HCT116 (cell line): ENCODE results near the gene CLOCK.

Experiments
- CTCF ChIP-seq, 3 experiments: fragments of 200-600 bp in 1 of 3; sonication (generic) in 1 of 3; IDR thresholded peaks in 2 of 3; conservative IDR thresholded peaks in 1 of 3; 2 replicates each; pipeline ENCODE4 v1.5.1; 2012 to 2017; ENCODE audit warnings: low read depth in 2 of 3, low read length in 2 of 3, antibody characterized with exemption in 1 of 3, borderline replicate concordance in 1 of 3, control low read depth in 1 of 3, mild to moderate bottlenecking in 1 of 3, mixed read lengths in 1 of 3, mixed run types in 1 of 3, moderate library complexity in 1 of 3; ENCODE audit not compliant: insufficient read depth in 1 of 3
- EGR1 ChIP-seq: IDR thresholded peaks from 2 replicates; pipeline ENCODE4 v1.6.1; 2012; ENCODE audit warnings: low read depth
- EZH2phosphoT487 ChIP-seq: fragments of 200-600 bp; IDR thresholded peaks from 2 replicates; pipeline ENCODE4 v1.6.1; 2018; ENCODE audit warnings: antibody characterized with exemption, borderline replicate concordance
- JUND ChIP-seq: IDR thresholded peaks from 2 replicates; pipeline ENCODE4 v1.6.1; 2012
- POLR2A ChIP-seq: IDR thresholded peaks from 2 replicates; pipeline ENCODE4 v1.7.0; 2011; ENCODE audit warnings: borderline replicate concordance; ENCODE audit not compliant: insufficient read depth, insufficient read length; ENCODE audit errors: extremely low read depth
- POLR2AphosphoS5 ChIP-seq: IDR thresholded peaks from 2 replicates; pipeline ENCODE4 v1.6.1; 2011; ENCODE audit warnings: mild to moderate bottlenecking, low read depth, low read length, moderate library complexity
- RAD21 ChIP-seq: IDR thresholded peaks from 2 replicates; pipeline ENCODE4 v1.6.1; 2012; ENCODE audit warnings: low read depth, mild to moderate bottlenecking
- SP1 ChIP-seq: IDR thresholded peaks from 2 replicates; pipeline ENCODE4 v1.6.1; 2012; ENCODE audit warnings: low read depth
- ZNF274 ChIP-seq: fragments of 200-500 bp; sonication (Bioruptor generic); IDR thresholded peaks from 2 replicates; pipeline ENCODE4 v1.6.1; 2014; ENCODE audit warnings: mild to moderate bottlenecking, low read depth, low read length, inconsistent platforms
- TF ChIP-seq, protein P1 (sequence below): IDR thresholded peaks from 2 replicates; pipeline ENCODE4 v1.6.1; 2012
- TF ChIP-seq, protein P2 (sequence below): IDR thresholded peaks from 2 replicates; pipeline ENCODE4 v1.6.1; 2012; ENCODE audit warnings: low read depth

DNA sequence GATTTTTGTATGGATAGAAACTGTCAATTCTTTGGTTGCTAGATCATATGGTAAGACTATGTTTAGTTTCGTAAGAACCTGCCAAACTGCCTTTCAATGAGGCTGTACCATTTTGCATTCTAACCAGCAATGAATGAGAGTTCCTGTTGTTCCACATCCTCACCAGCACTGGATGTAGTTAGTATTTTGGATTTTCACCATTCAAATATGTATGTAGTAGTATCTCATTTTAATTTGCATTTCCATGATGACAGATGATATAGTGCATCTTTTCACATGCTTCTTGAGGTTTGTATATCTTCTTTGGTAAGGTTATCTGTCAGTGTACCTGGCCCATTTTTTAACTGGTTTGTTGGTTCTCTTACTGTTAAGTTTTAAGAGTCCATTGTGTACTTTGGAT is 34.6 kb downstream of the CLOCK start:
- TF ChIP-seq EZH2phosphoT487 (no peak), POLR2AphosphoS5 (no peak), POLR2A (no peak), CTCF (IDR thresholded peaks at IDR 0.05 in 2 of 3, conservative IDR thresholded peaks at IDR 0.05 in 1 of 3; ENCODE audit: borderline replicate concordance in 1 of 3, insufficient read depth in 1 of 3, low read depth in 2 of 3, low read length in 2 of 3) (no peak), EGR1 (no peak), JUND (no peak), SP1 (no peak), RAD21 (no peak), ZNF274 (no peak)
- TF ChIP-seq, protein P1, sequence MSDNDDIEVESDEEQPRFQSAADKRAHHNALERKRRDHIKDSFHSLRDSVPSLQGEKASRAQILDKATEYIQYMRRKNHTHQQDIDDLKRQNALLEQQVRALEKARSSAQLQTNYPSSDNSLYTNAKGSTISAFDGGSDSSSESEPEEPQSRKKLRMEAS = no peak
- TF ChIP-seq, protein P2, sequence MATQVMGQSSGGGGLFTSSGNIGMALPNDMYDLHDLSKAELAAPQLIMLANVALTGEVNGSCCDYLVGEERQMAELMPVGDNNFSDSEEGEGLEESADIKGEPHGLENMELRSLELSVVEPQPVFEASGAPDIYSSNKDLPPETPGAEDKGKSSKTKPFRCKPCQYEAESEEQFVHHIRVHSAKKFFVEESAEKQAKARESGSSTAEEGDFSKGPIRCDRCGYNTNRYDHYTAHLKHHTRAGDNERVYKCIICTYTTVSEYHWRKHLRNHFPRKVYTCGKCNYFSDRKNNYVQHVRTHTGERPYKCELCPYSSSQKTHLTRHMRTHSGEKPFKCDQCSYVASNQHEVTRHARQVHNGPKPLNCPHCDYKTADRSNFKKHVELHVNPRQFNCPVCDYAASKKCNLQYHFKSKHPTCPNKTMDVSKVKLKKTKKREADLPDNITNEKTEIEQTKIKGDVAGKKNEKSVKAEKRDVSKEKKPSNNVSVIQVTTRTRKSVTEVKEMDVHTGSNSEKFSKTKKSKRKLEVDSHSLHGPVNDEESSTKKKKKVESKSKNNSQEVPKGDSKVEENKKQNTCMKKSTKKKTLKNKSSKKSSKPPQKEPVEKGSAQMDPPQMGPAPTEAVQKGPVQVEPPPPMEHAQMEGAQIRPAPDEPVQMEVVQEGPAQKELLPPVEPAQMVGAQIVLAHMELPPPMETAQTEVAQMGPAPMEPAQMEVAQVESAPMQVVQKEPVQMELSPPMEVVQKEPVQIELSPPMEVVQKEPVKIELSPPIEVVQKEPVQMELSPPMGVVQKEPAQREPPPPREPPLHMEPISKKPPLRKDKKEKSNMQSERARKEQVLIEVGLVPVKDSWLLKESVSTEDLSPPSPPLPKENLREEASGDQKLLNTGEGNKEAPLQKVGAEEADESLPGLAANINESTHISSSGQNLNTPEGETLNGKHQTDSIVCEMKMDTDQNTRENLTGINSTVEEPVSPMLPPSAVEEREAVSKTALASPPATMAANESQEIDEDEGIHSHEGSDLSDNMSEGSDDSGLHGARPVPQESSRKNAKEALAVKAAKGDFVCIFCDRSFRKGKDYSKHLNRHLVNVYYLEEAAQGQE = no peak
